Right lobe of liver (tissue), 6 donors: ENCODE data around the gene TMEM127. TPM values are rescaled to one million over a fixed set of nuclear protein-coding genes. Genes with fewer than 3 reads are reported as not detected.

Experiments
- ATAC-seq, 4 donors: fragments of 200-7000 bp; cut with Tn5 transposase; one replicate each; pipeline ENCODE4 v1.9.1; 2020; ENCODE audit warnings: mild to moderate bottlenecking in 4 of 4, moderate library complexity in 4 of 4
- DNase-seq, 3 donors: peaks; one replicate each; pipeline ENCODE4 v3.0.0-alpha.2; 2020
- H3K27ac ChIP-seq, 3 donors: fragments of 200-600 bp; one replicate each; pipeline ENCODE4 v1.8.0; 2022
- H3K27me3 ChIP-seq, 2 donors: fragments of 200-600 bp; one replicate each; pipeline ENCODE4 v1.8.0; 2022
- H3K36me3 ChIP-seq, 4 donors: fragments of 200-600 bp; sonication (generic) in 1 of 4; one replicate each; pipeline versions ENCODE4 v1.5.1 to v1.8.0; 2017 to 2022; ENCODE audit warnings: control low read depth in 1 of 4
- H3K4me1 ChIP-seq, 4 donors: fragments of 200-600 bp; sonication (generic) in 1 of 4; one replicate each; pipeline versions ENCODE4 v1.5.1 to v1.8.0; 2017 to 2022; ENCODE audit warnings: control low read depth in 1 of 4
- H3K4me3 ChIP-seq, 3 donors: fragments of 200-600 bp; one replicate each; pipeline ENCODE4 v1.8.0; 2022
- H3K9me3 ChIP-seq, 4 donors: fragments of 200-600 bp; sonication (generic) in 1 of 4; one replicate each; pipeline versions ENCODE4 v1.5.1 to v1.8.0; 2017 to 2022; ENCODE audit warnings: control low read depth in 1 of 4
- POLR2A ChIP-seq: fragments of 450-650 bp; IDR thresholded peaks from one replicate; pipeline ENCODE4 v1.6.1; 2017; ENCODE audit warnings: antibody characterized with exemption, mild to moderate bottlenecking
- WGBS: methylation state at CpG from one replicate; pipeline ENCODE4 v1.1.6; 2018; ENCODE audit warnings: low coverage, low lambda C conversion rate; ENCODE audit not compliant: insufficient coverage; ENCODE audit errors: missing lambda C conversion rate; 5-methylcytosine and 5-hydroxymethylcytosine counted together
- intact Hi-C, 2 donors: fragments of 100-400 bp; cut with DNase I; formaldehyde crosslinking; loops; one replicate each; pipeline versions ENCODE4 v1.11.2 to v1.14.1; 2022
- total RNA-seq, 6 experiments: library from RNA; depleted of rRNA in 2 of 6; stranded (reverse); fragments of >200 nt in 2 of 6; fragmentation: NEBNext Ultra II Directional in 3 of 6; extraction: Animal tissue kit (Norgen Biotek cat#: 25700) in 3 of 6; gene quantifications; one replicate each; pipeline versions ENCODE4 v1.1.0 to v1.2.4, GENCODE V29; 2016 to 2023
- TF ChIP-seq, protein P1 (sequence below), 4 donors: fragments of 200-600 bp in 3 of 4; fragments of 450-650 bp in 1 of 4; IDR thresholded peaks; one replicate each; pipeline versions ENCODE4 v1.5.1 to v1.8.0; 2016 to 2022; ENCODE audit warnings: antibody characterized with exemption in 4 of 4, mild to moderate bottlenecking in 2 of 4
- donor health status: DM: no; HTN: yes; CAD: no.
- donor health status: DM: no; HTN: no; CAD: no.
- donor health status: DM: no; HTN: no; CAD: no.
- donor health status: DM: no; HTN: yes; CAD: no.
- donor health status: DM: no; HTN: yes; CAD: no.

The TMEM127 gene
- total RNA-seq, 6 experiments from 2014 or later: 28.3 to 42.6 (median 32.8) TPM

- DNase-seq (no peak), ATAC-seq (no peak)
- H3K4me3 ChIP-seq: peak overlapping the region; percentile 95 to 99 (median 98)
- TF ChIP-seq POLR2A: no peak
- TF ChIP-seq, protein P1, sequence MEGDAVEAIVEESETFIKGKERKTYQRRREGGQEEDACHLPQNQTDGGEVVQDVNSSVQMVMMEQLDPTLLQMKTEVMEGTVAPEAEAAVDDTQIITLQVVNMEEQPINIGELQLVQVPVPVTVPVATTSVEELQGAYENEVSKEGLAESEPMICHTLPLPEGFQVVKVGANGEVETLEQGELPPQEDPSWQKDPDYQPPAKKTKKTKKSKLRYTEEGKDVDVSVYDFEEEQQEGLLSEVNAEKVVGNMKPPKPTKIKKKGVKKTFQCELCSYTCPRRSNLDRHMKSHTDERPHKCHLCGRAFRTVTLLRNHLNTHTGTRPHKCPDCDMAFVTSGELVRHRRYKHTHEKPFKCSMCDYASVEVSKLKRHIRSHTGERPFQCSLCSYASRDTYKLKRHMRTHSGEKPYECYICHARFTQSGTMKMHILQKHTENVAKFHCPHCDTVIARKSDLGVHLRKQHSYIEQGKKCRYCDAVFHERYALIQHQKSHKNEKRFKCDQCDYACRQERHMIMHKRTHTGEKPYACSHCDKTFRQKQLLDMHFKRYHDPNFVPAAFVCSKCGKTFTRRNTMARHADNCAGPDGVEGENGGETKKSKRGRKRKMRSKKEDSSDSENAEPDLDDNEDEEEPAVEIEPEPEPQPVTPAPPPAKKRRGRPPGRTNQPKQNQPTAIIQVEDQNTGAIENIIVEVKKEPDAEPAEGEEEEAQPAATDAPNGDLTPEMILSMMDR (IDR thresholded peaks at IDR 0.05): no peak
- peaks cover 0 to 37% (median 10%) of the 10 kb centered on the region in 4 donors for H3K4me1 ChIP-seq
- no peaks in the 10 kb centered on the region for H3K9me3 ChIP-seq
- no peaks in the 10 kb centered on the region for H3K27me3 ChIP-seq
- WGBS: 11% methylated on average over 9 of the region's 21 CpGs
- H3K36me3 ChIP-seq: no peaks in the 10 kb centered on the region
- intact Hi-C loops: no loop called here
- peak overlapping the region; percentile 45 to 97 (median 93) for H3K27ac ChIP-seq
Observed at GRCh38 chr2:96209011-96209728, 56.6 kb downstream of the TMEM127 start.

DNA sequence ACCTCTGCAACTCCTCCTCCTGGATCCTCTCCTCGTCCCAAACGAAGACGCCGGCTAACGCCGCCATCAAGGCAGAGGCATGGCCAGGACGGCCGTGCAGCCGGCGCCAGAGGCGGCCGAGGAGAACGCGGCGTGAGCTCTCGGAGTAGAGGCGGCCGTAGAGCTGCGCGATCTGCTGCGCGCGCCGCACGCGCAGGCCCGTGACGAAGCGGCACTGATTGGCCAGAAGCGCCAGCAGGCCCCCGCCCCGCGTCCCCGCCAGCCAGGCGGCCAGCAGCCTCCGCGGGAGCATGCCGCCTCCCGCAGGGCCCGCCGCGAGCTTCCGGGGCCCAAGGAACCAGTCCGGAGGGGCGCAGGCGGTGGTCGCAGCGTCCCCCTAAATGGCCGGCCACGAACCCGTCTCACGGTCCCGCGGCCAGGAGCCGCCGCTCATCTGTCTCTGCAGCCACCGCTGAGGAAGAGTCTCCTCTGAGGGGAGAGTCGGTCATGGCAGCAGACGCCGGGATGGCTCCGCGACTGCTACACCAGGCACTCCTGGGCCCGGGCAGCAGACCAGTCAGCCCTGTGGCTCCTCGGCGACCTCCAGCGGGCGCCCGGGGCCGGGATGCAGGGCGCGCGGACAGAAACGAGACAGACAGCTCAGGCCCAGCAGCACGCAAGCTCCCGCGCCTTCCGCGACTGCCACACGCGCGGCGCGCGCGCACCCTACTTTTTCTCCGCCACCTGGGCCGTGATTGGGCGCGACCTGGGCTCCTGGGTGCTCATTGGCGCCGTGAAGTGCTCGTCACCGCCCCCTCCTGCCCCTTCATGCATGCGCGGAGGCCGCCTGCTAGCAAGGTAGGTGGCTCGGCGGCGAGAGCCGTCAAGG, 57.4 kb downstream of the TMEM127 start, which contains the start of gene STARD7:
TSS of gene STARD7 (minus strand) at position 685 of the 868 bp plus-strand sequence. CDS start at position 292, 393 bp downstream.
- intact Hi-C loops: no loop called here
- peak within 1 kb of the TSS; percentile 95 to 99 (median 98) for H3K4me3 ChIP-seq
- 0% methylated on average over 21 of the region's 100 CpGs for whole genome bisulfite sequencing
- DNase-seq: peak; percentile 99
- H3K4me1 ChIP-seq: peaks cover 0 to 45% (median 11%) of the 10 kb centered on the region in 4 donors
- peak; percentile 94 to 98 (median 95) for ATAC-seq
- no peaks in the 10 kb centered on the region for H3K9me3 ChIP-seq
- no peaks in the 10 kb centered on the region for H3K27me3 ChIP-seq
- TF ChIP-seq POLR2A: peak; percentile 98
- TF ChIP-seq, protein P1 (IDR thresholded peaks at IDR 0.05): peak in 3 of 4 donors; percentile 7 to 33 (median 33)
- peak within 1 kb of the TSS; percentile 90 to 97 (median 93) for H3K27ac ChIP-seq
- no peaks in the 10 kb centered on the region for H3K36me3 ChIP-seq

DNA sequence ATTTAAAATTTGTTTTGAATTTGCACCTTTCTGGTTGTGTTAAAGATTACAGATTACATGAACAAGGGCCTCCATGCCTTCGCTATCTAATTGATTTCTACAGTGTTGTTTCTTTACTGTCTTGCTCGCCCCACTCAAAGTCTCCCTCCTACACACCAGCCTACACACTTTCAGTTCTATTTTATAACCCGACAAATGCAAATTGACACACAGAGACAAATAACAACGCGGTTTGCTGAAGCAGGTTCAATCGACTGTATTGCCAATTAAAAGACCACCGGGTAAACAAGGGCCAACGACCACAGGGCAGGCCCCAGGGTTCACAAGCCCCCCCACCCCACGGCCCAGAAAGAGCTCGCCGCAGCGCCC, 58.0 kb downstream of the TMEM127 start:
- intact Hi-C loops: no loop called here
- 0% methylated on average over 10 of the region's 12 CpGs for WGBS
- no peaks in the 10 kb centered on the region for H3K27me3 ChIP-seq
- H3K4me3 ChIP-seq: peak overlapping the region; percentile 95 to 99 (median 98)
- H3K36me3 ChIP-seq: no peaks in the 10 kb centered on the region
- TF ChIP-seq, protein P1 (IDR thresholded peaks at IDR 0.05): no peak
- no peak for TF ChIP-seq POLR2A
- ATAC-seq (peak in 1 of 4 donors; percentile 0), DNase-seq (no peak)
- H3K9me3 ChIP-seq: no peaks in the 10 kb centered on the region
- H3K27ac ChIP-seq: peak overlapping the region; percentile 90 to 97 (median 93)
- peaks cover 0 to 51% (median 15%) of the 10 kb centered on the region in 4 donors for H3K4me1 ChIP-seq

- 2% methylated on average over 11 of the region's 11 CpGs for WGBS
- no peaks in the 10 kb centered on the region for H3K36me3 ChIP-seq
- no peaks in the 10 kb centered on the region for H3K9me3 ChIP-seq
- DNase-seq: no peak
- peak overlapping the region; percentile 95 to 99 (median 98) for H3K4me3 ChIP-seq
- intact Hi-C loops: no loop called here
- peak overlapping the region; percentile 90 to 97 (median 93) for H3K27ac ChIP-seq
- no peak for ATAC-seq
- peaks cover 0 to 56% (median 17%) of the 10 kb centered on the region in 4 donors for H3K4me1 ChIP-seq
- H3K27me3 ChIP-seq: no peaks in the 10 kb centered on the region
- TF ChIP-seq POLR2A: no peak
- TF ChIP-seq, protein P1 (IDR thresholded peaks at IDR 0.05): no peak
Observed at GRCh38 chr2:96207073-96207773, 58.6 kb downstream of the TMEM127 start.
